Colonic mucosa (tissue), 4 donors: ENCODE measurements around the gene ABCC3. TPM values are rescaled to one million over a fixed set of nuclear protein-coding genes. Genes with fewer than 3 reads are reported as not detected.

Experiments
- DNase-seq: peaks from one replicate; pipeline ENCODE4 v3.0.0-alpha.2; 2020
- H3K27ac ChIP-seq: fragments of 200-600 bp; one replicate; pipeline ENCODE4 v1.8.0; 2021
- H3K27me3 ChIP-seq: fragments of 200-600 bp; one replicate; pipeline ENCODE4 v1.8.0; 2021
- H3K36me3 ChIP-seq: fragments of 200-600 bp; one replicate; pipeline ENCODE4 v1.8.0; 2021
- H3K4me1 ChIP-seq: fragments of 200-600 bp; one replicate; pipeline ENCODE4 v1.8.0; 2021; ENCODE audit warnings: mild to moderate bottlenecking
- H3K4me3 ChIP-seq: fragments of 200-600 bp; one replicate; pipeline ENCODE4 v1.8.0; 2021
- H3K9ac ChIP-seq, 2 donors: one replicate each; pipeline ENCODE4 v1.7.0; 2013; ENCODE audit warnings: control low read depth in 2 of 2, low read depth in 2 of 2, low read length in 2 of 2
- H3K9me3 ChIP-seq: fragments of 200-600 bp; one replicate; pipeline ENCODE4 v1.8.0; 2021
- CTCF ChIP-seq: fragments of 200-600 bp; IDR thresholded peaks from one replicate; pipeline ENCODE4 v1.8.0; 2022; ENCODE audit warnings: antibody characterized with exemption, mild to moderate bottlenecking
- intact Hi-C: fragments of 100-400 bp; cut with DNase I; formaldehyde crosslinking; loops from one replicate; pipeline ENCODE4 v1.14.1; 2022
- total RNA-seq, 2 donors: library from RNA; stranded (reverse); fragmentation: NEBNext Ultra II Directional in 1 of 2; extraction: Animal tissue kit (Norgen Biotek cat#: 25700) in 1 of 2; gene quantifications; one replicate each; pipeline ENCODE4 v1.2.1, GENCODE V29; 2021
- donor health status: healthy.
- donor health status: DM: no; HTN: no; CAD: no.
- donor health status: DM: no; HTN: no; CAD: no.

Gene ABCC3
- total RNA-seq, 2 donors from 2014 or later: 187 to 226 TPM

- H3K9ac ChIP-seq: peak overlapping the region in 1 of 2 donors; percentile 29
- peaks cover 20% of the 10 kb centered on the region for H3K4me1 ChIP-seq
- H3K36me3 ChIP-seq: no peaks in the 10 kb centered on the region
- no peak for TF ChIP-seq CTCF
- DNase-seq: peak; percentile 66
- H3K4me3 ChIP-seq: no peak overlapping the region
- intact Hi-C loops: loop anchor here (5.0 kb wide), 1 partner anchor 49 kb away; the partner anchor contains the start of gene ABCC3
- H3K9me3 ChIP-seq: no peaks in the 10 kb centered on the region
- H3K27me3 ChIP-seq: no peaks in the 10 kb centered on the region
- H3K27ac ChIP-seq: peak overlapping the region; percentile 33
Measured at GRCh38 chr17:50681263-50682200, 46.9 kb downstream of the ABCC3 start.

- intact Hi-C loops: loop anchor here (5.0 kb wide), 1 partner anchor 50 kb away; the partner anchor contains the start of gene ABCC3
- no peaks in the 10 kb centered on the region for H3K27me3 ChIP-seq
- DNase-seq: no peak
- peaks cover 29% of the 10 kb centered on the region for H3K4me1 ChIP-seq
- H3K9ac ChIP-seq: no peak overlapping the region
- TF ChIP-seq CTCF: no peak
- no peak overlapping the region for H3K27ac ChIP-seq
- H3K36me3 ChIP-seq: no peaks in the 10 kb centered on the region
- H3K9me3 ChIP-seq: no peaks in the 10 kb centered on the region
- no peak overlapping the region for H3K4me3 ChIP-seq
Measured at GRCh38 chr17:50682441-50682840, 47.8 kb downstream of the ABCC3 start.

GRCh38 chr17:50682938-50683337 is 48.3 kb downstream of the ABCC3 start:
- no peaks in the 10 kb centered on the region for H3K27me3 ChIP-seq
- H3K4me3 ChIP-seq: no peak overlapping the region
- H3K9me3 ChIP-seq: no peaks in the 10 kb centered on the region
- intact Hi-C loops: loop anchor here (5.0 kb wide), 1 partner anchor 51 kb away; the partner anchor contains the start of gene ABCC3
- H3K36me3 ChIP-seq: no peaks in the 10 kb centered on the region
- peaks cover 30% of the 10 kb centered on the region for H3K4me1 ChIP-seq
- H3K9ac ChIP-seq: no peak overlapping the region
- H3K27ac ChIP-seq: no peak overlapping the region
- TF ChIP-seq CTCF: no peak
- DNase-seq: no peak

- H3K36me3 ChIP-seq: no peaks in the 10 kb centered on the region
- peak overlapping the region; percentile 58 to 67 for H3K9ac ChIP-seq
- H3K4me1 ChIP-seq: peaks cover 30% of the 10 kb centered on the region
- intact Hi-C loops: loop anchor here (5.0 kb wide), 1 partner anchor 51 kb away; the partner anchor contains the start of gene ABCC3
- no peaks in the 10 kb centered on the region for H3K9me3 ChIP-seq
- H3K27me3 ChIP-seq: no peaks in the 10 kb centered on the region
- no peak for TF ChIP-seq CTCF
- H3K4me3 ChIP-seq: no peak overlapping the region
- DNase-seq: no peak
- H3K27ac ChIP-seq: peak overlapping the region; percentile 92
Measured at GRCh38 chr17:50683434-50684287, 49.0 kb downstream of the ABCC3 start.

- Histone ChIP-seq H3K9me3 (no peaks in the 10 kb centered on the region), H3K27ac (peak overlapping the region; percentile 92), H3K9ac (peak overlapping the region; percentile 58 to 67), H3K4me1 (peaks cover 30% of the 10 kb centered on the region), H3K36me3 (no peaks in the 10 kb centered on the region), H3K27me3 (no peaks in the 10 kb centered on the region), H3K4me3 (no peak overlapping the region)
- no peak for DNase-seq
- no peak for TF ChIP-seq CTCF
- intact Hi-C loops: loop anchor here (5.0 kb wide), 1 partner anchor 52 kb away; the partner anchor contains the start of gene ABCC3
Measured at GRCh38 chr17:50684288-50684611, 49.6 kb downstream of the ABCC3 start.
